GM11168 (cell line): ENCODE measurements around the gene PLCL2.

Experiments used
- in situ Hi-C: fragments of 300-500 bp; cut with MboI; formaldehyde crosslinking; loops from one replicate; pipeline ENCODE4 v1.12.0; 2022; ENCODE audit warnings: low sequenced_read_pairs; ENCODE audit not compliant: unreplicated experiment

The PLCL2 gene

GRCh38 chr3:16998236-16998923 is 113.6 kb downstream of the PLCL2 start:
- in situ Hi-C loops, result no loop called here

- in situ Hi-C loops, result no loop called here
Observed at GRCh38 chr3:16999161-16999560, 114.4 kb downstream of the PLCL2 start.

GRCh38 chr3:16999871-17000270 is 115.1 kb downstream of the PLCL2 start:
- in situ Hi-C loops, result no loop called here

GRCh38 chr3:17003457-17003856 is 118.7 kb downstream of the PLCL2 start:
- in situ Hi-C loops, result no loop called here

GRCh38 chr3:17006132-17006852 is 121.5 kb downstream of the PLCL2 start:
- in situ Hi-C loops, result no loop called here

- in situ Hi-C loops, result no loop called here
Observed at GRCh38 chr3:17007284-17007683, 122.5 kb downstream of the PLCL2 start.

GRCh38 chr3:17009826-17010225 is 125.1 kb downstream of the PLCL2 start:
- in situ Hi-C loops, result no loop called here

- in situ Hi-C loops, result no loop called here
Observed at GRCh38 chr3:17011728-17012338, 127.1 kb downstream of the PLCL2 start.

GRCh38 chr3:17013050-17013449 is 128.3 kb downstream of the PLCL2 start:
- in situ Hi-C loops, result no loop called here

GRCh38 chr3:17013571-17013970 is 128.8 kb downstream of the PLCL2 start:
- in situ Hi-C loops, result no loop called here

- in situ Hi-C loops, result no loop called here
Observed at GRCh38 chr3:17014284-17014683, 129.5 kb downstream of the PLCL2 start.

GRCh38 chr3:17014709-17015108 is 130.0 kb downstream of the PLCL2 start:
- in situ Hi-C loops, result no loop called here

- in situ Hi-C loops, result no loop called here
Observed at GRCh38 chr3:17021614-17022013, 136.9 kb downstream of the PLCL2 start.

GRCh38 chr3:17023006-17023664 is 138.4 kb downstream of the PLCL2 start:
- in situ Hi-C loops, result no loop called here

GRCh38 chr3:17025594-17026139 is 140.9 kb downstream of the PLCL2 start:
- in situ Hi-C loops, result no loop called here

- in situ Hi-C loops, result no loop called here
Observed at GRCh38 chr3:17027318-17027717, 142.6 kb downstream of the PLCL2 start.

- in situ Hi-C loops, result no loop called here
Observed at GRCh38 chr3:17028363-17028762, 143.6 kb downstream of the PLCL2 start.

GRCh38 chr3:17030438-17030837 is 145.7 kb downstream of the PLCL2 start:
- in situ Hi-C loops, result no loop called here

- in situ Hi-C loops, result no loop called here
Observed at GRCh38 chr3:17030956-17031652, 146.3 kb downstream of the PLCL2 start.

GRCh38 chr3:17032407-17033034 is 147.8 kb downstream of the PLCL2 start:
- in situ Hi-C loops, result no loop called here
